OCI-LY1 (cell line): ENCODE measurements around the gene CUL2.

Source experiments
- H2AFZ ChIP-seq: fragments of 200-600 bp; sonication (generic), shearing (Covaris generic); 2 replicates; pipeline ENCODE4 v1.6.0; 2014; ENCODE audit warnings: antibody characterized with exemption, mild to moderate bottlenecking, low read length
- H3F3A ChIP-seq: fragments of 200-600 bp; sonication (generic), shearing (Covaris generic); 2 replicates; pipeline ENCODE4 v1.6.0; 2014; ENCODE audit warnings: mild to moderate bottlenecking, antibody characterized with exemption, low read length, moderate library complexity; ENCODE audit not compliant: insufficient read depth
- H3K27ac ChIP-seq: fragments of 200-600 bp; sonication (generic); 2 replicates; pipeline ENCODE4 v1.5.1; 2014; ENCODE audit warnings: low read length, mixed run types, mild to moderate bottlenecking, low read depth; ENCODE audit not compliant: poor library complexity, severe bottlenecking
- H3K27me3 ChIP-seq: fragments of 200-600 bp; sonication (generic); 2 replicates; pipeline ENCODE4 v1.6.0; 2014; ENCODE audit warnings: antibody characterized with exemption, mild to moderate bottlenecking, low read length, moderate library complexity; ENCODE audit not compliant: insufficient read depth
- H3K36me3 ChIP-seq: fragments of 200-600 bp; sonication (generic); 2 replicates; pipeline ENCODE4 v1.6.1; 2014; ENCODE audit warnings: mild to moderate bottlenecking, antibody characterized with exemption, low read length, moderate library complexity, mixed read lengths; ENCODE audit not compliant: insufficient read depth
- H3K4me1 ChIP-seq: fragments of 200-600 bp; sonication (generic); 2 replicates; pipeline ENCODE4 v1.5.1; 2014; ENCODE audit warnings: mild to moderate bottlenecking, low read length, moderate library complexity; ENCODE audit not compliant: insufficient read depth, severe bottlenecking
- H3K4me2 ChIP-seq: fragments of 200-600 bp; sonication (generic), shearing (Covaris generic); 2 replicates; pipeline ENCODE4 v1.6.1; 2014; ENCODE audit warnings: low read length
- H3K4me3 ChIP-seq: fragments of 200-600 bp; sonication (generic); 2 replicates; pipeline ENCODE4 v1.5.1; 2014; ENCODE audit warnings: low read length, low read depth, mild to moderate bottlenecking, mixed read lengths; ENCODE audit not compliant: poor library complexity, severe bottlenecking
- H3K79me2 ChIP-seq: fragments of 200-600 bp; shearing (Covaris generic); 2 replicates; pipeline ENCODE4 v1.6.1; 2016; ENCODE audit warnings: mixed run types, low read length, mixed read lengths; ENCODE audit not compliant: insufficient read depth
- H3K9ac ChIP-seq: fragments of 200-600 bp; sonication (generic), shearing (Covaris generic); 2 replicates; pipeline ENCODE4 v1.6.1; 2014; ENCODE audit warnings: mild to moderate bottlenecking, low read length, mixed read lengths
- H3K9me2 ChIP-seq: fragments of 200-600 bp; sonication (generic), shearing (Covaris generic); 2 replicates; pipeline ENCODE4 v1.6.1; 2014; ENCODE audit warnings: low read depth, mild to moderate bottlenecking, low read length, mixed read lengths
- H3K9me3 ChIP-seq: fragments of 200-600 bp; shearing (Covaris generic); 2 replicates; pipeline ENCODE4 v1.6.1; 2014; ENCODE audit warnings: low read length, mixed read lengths
- H4K20me1 ChIP-seq: fragments of 200-600 bp; sonication (generic), shearing (Covaris generic); 2 replicates; pipeline ENCODE4 v1.6.0; 2016; ENCODE audit warnings: mild to moderate bottlenecking, low read length; ENCODE audit not compliant: insufficient read depth
- CTCF ChIP-seq: fragments of 200-600 bp; sonication (generic), shearing (Covaris generic); IDR thresholded peaks from 2 replicates; pipeline ENCODE4 v1.5.1; 2017; ENCODE audit warnings: mild to moderate bottlenecking, antibody characterized with exemption, low read length, moderate library complexity, mixed read lengths
- EZH2 ChIP-seq: fragments of 200-600 bp; sonication (generic), shearing (Covaris generic); IDR thresholded peaks from 2 replicates; pipeline ENCODE4 v1.8.0; 2017; ENCODE audit warnings: borderline replicate concordance, mixed run types, mild to moderate bottlenecking, antibody characterized with exemption, low read length, moderate library complexity, mixed read lengths

Gene CUL2

GRCh38 chr10:35079265-35079664, 10.9 kb downstream of the CUL2 start:
- H3K4me2 ChIP-seq, result no peak overlapping the region
- no peak overlapping the region for H3K27ac ChIP-seq
- TF ChIP-seq CTCF, result no peak
- TF ChIP-seq EZH2, result no peak
- peaks cover 60% of the 10 kb centered on the region for H3K79me2 ChIP-seq
- no peaks in the 10 kb centered on the region for H3K27me3 ChIP-seq
- peaks cover 8% of the 10 kb centered on the region; the same call in 1 of the 2 replicates for H3K9me3 ChIP-seq
- no peak overlapping the region for H2AFZ ChIP-seq
- H3K4me1 ChIP-seq, result no peaks in the 10 kb centered on the region
- H3K36me3 ChIP-seq, result peaks cover 24% of the 10 kb centered on the region
- H3F3A ChIP-seq, result no peaks in the 10 kb centered on the region
- no peak overlapping the region for H3K4me3 ChIP-seq
- no peaks in the 10 kb centered on the region for H4K20me1 ChIP-seq
- H3K9ac ChIP-seq, result no peak overlapping the region
- H3K9me2 ChIP-seq, result no peaks in the 10 kb centered on the region

GRCh38 chr10:35075228-35075627, 14.9 kb downstream of the CUL2 start:
- H3K4me2 ChIP-seq, result no peak overlapping the region
- no peak overlapping the region for H3K9ac ChIP-seq
- H3K4me1 ChIP-seq, result no peaks in the 10 kb centered on the region
- no peak overlapping the region for H3K4me3 ChIP-seq
- TF ChIP-seq CTCF, result no peak
- no peak for TF ChIP-seq EZH2
- H3F3A ChIP-seq, result no peaks in the 10 kb centered on the region
- H3K27ac ChIP-seq, result no peak overlapping the region
- H3K79me2 ChIP-seq, result peaks cover 30% of the 10 kb centered on the region
- no peaks in the 10 kb centered on the region for H3K9me3 ChIP-seq
- H2AFZ ChIP-seq, result no peak overlapping the region
- no peaks in the 10 kb centered on the region for H4K20me1 ChIP-seq
- H3K36me3 ChIP-seq, result peaks cover 8% of the 10 kb centered on the region
- no peaks in the 10 kb centered on the region for H3K27me3 ChIP-seq
- no peaks in the 10 kb centered on the region for H3K9me2 ChIP-seq

GRCh38 chr10:35074266-35074665, 15.9 kb downstream of the CUL2 start:
- no peaks in the 10 kb centered on the region for H4K20me1 ChIP-seq
- H3K27me3 ChIP-seq, result no peaks in the 10 kb centered on the region
- no peak overlapping the region for H3K9ac ChIP-seq
- no peak for TF ChIP-seq CTCF
- no peak for TF ChIP-seq EZH2
- no peak overlapping the region for H3K4me2 ChIP-seq
- no peak overlapping the region for H3K4me3 ChIP-seq
- H3K27ac ChIP-seq, result no peak overlapping the region
- H2AFZ ChIP-seq, result no peak overlapping the region
- no peaks in the 10 kb centered on the region for H3K4me1 ChIP-seq
- H3K79me2 ChIP-seq, result peaks cover 28% of the 10 kb centered on the region
- no peaks in the 10 kb centered on the region for H3F3A ChIP-seq
- no peaks in the 10 kb centered on the region for H3K9me3 ChIP-seq
- peaks cover 16% of the 10 kb centered on the region for H3K36me3 ChIP-seq
- no peaks in the 10 kb centered on the region for H3K9me2 ChIP-seq
